ENCODE results near the gene FAT1.

Gene FAT1

GRCh38 chr4:186724058-186724863, 605 bp upstream of the FAT1 start:
- DNase-seq (ENCODE audit: low read depth in 2 of 2): no peak

DNA sequence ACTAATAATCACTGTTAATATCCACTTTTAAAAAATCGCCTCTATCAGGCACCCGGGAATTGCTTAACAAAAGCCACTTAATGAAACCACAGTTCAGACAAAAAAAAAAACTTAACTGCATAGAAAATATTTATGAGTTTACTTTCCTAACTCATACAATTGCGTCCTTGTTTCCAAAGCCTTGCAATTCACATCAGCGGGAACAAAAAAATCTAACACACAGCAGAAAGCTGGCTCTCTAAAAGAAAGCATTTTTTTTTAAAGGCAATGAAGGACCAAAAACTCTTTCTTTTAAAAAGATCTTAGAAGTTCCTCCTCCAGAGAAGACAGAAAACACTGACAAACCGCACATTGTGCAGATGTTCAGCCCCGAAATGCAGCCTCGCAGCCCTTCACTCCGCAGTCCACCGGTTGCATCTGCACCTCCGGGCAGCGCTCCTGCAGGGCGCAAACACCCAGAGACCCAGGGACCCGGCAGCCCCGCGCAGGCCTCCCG, 812 bp downstream of the FAT1 start:
- DNase-seq (ENCODE audit: low read depth in 2 of 2): no peak

GRCh38 chr4:186719925-186720694, 3.5 kb downstream of the FAT1 start:
- DNase-seq (ENCODE audit: low read depth in 2 of 2): no peak

DNA sequence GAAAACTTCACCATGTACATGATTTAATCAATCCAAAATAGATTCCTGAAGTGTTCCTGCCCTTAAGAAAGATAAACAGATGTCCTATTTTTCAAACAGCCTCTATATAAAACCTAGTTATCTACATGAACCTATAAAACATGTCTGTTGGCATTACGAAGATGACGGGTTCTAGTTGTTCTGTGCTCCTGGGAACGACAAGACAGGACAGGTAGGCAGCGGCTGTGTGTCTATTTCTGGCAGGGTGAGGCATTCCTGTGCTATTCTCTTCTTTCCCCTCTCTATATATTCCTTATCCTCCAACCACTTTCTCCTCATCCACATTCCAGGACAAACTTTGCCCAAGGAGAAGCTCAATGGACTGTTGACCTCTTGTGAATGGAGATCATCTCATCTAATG, 6.1 kb downstream of the FAT1 start:
- no peak for DNase-seq (ENCODE audit: low read depth in 2 of 2)

DNA sequence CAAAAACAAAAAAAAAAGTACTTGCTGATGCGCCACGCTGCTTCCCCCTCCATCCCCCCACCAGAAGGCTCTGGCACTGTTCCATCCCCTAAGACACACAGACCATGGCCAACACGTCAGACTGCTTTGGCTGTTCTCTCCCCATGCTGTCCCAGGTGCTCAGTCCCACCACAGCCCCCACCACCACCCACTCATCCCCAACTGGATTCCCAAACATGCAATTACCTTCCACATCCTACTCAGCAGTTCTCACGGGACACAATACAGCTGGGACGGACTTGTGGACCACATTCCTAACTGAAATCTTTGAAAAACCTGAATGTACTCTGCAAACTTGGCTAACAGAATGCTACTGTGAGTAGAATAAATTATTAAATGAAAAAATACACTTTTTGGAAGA, 8.6 kb downstream of the FAT1 start:
- DNase-seq (ENCODE audit: low read depth in 2 of 2): no peak

GRCh38 chr4:186714006-186714675, 9.5 kb downstream of the FAT1 start:
- no peak for DNase-seq (ENCODE audit: low read depth in 2 of 2)

DNA sequence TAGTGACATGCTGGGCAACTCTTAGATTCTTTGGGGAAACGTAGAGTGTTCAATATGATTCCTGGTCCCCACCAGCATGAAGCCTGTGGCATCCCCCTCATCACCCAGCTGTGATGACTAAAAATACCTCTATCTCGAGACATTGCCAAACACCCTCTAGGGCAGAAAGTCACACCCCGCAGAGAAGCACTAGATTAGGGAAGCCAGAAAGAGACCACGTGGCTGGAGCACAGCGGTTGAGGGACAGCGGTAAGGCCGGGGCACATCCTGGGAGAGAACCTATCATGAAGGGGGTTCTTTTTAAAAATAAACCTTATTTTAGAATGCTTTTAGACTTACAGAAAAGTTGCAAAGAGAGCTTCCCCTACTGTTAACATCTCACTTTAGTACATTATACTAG, 11.0 kb downstream of the FAT1 start:
- DNase-seq (ENCODE audit: low read depth in 2 of 2): no peak

DNA sequence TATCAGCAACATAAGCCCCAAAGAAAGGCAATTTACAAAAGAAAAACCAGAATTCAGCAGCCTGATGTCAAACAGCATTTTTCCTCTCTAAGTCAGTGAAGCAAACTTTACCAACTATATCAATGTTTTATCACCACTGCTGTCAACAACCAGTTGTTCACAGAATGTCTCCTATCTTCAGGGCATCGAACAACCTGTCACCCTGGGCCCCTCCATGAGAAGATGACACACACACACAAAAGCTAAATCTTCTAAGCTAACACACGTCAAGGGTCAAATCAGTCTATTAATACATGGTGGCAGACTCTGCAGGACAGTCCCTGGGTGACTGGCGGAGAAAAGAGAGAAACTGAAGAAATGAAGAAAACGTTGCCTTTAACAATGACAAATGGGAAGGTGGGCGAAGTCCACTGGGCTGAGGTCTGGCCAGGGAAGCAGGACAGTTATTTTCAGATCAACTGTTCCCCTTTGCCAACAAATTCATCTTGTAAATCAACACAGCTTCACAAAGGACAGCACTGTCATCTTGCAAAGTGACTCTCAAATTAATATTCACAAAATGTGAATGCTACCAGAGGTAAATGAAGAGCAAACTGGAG, 13.0 kb downstream of the FAT1 start:
- DNase-seq (ENCODE audit: low read depth in 2 of 2): no peak

GRCh38 chr4:186709517-186709916, 14.1 kb downstream of the FAT1 start:
- no peak for DNase-seq (ENCODE audit: low read depth in 2 of 2)

GRCh38 chr4:186708554-186708953, 15.1 kb downstream of the FAT1 start:
- no peak for DNase-seq (ENCODE audit: low read depth in 2 of 2)

GRCh38 chr4:186707996-186708395, 15.7 kb downstream of the FAT1 start:
- no peak for DNase-seq (ENCODE audit: low read depth in 2 of 2)

GRCh38 chr4:186707574-186707973, 16.1 kb downstream of the FAT1 start:
- DNase-seq (ENCODE audit: low read depth in 2 of 2): no peak

- no peak for DNase-seq (ENCODE audit: low read depth in 2 of 2)
These were observed 19.6 kb downstream of the FAT1 start for GRCh38 chr4:186704057-186704456.

- DNase-seq (ENCODE audit: low read depth in 2 of 2): no peak
These were observed 20.1 kb downstream of the FAT1 start for GRCh38 chr4:186703510-186703909.

GRCh38 chr4:186702940-186703339, 20.7 kb downstream of the FAT1 start:
- no peak for DNase-seq (ENCODE audit: low read depth in 2 of 2)

GRCh38 chr4:186702297-186702696, 21.4 kb downstream of the FAT1 start:
- no peak for DNase-seq (ENCODE audit: low read depth in 2 of 2)

- no peak for DNase-seq (ENCODE audit: low read depth in 2 of 2)
These were observed 21.9 kb downstream of the FAT1 start for GRCh38 chr4:186701788-186702187.

- no peak for DNase-seq (ENCODE audit: low read depth in 2 of 2)
These were observed 22.4 kb downstream of the FAT1 start for GRCh38 chr4:186701273-186701672.

DNA sequence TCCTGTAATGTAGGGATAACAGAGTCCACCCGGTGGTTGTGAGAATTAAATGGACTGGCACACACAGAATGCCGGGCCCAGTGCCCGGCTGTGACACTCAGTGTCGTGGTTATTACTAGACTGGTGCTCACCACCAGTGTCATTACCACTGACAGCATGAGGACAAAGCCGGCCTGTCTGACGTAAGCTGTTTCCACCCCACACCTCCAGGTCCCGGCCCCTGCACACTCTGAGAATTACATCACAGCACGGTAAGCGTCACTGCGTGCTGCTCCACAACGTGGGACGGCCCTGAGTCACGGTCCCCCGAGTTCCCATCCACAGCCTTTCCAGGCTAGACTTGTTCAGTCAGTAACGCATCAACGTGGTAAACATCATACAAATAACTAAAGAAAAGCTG, 22.9 kb downstream of the FAT1 start:
- DNase-seq (ENCODE audit: low read depth in 2 of 2): no peak

DNA sequence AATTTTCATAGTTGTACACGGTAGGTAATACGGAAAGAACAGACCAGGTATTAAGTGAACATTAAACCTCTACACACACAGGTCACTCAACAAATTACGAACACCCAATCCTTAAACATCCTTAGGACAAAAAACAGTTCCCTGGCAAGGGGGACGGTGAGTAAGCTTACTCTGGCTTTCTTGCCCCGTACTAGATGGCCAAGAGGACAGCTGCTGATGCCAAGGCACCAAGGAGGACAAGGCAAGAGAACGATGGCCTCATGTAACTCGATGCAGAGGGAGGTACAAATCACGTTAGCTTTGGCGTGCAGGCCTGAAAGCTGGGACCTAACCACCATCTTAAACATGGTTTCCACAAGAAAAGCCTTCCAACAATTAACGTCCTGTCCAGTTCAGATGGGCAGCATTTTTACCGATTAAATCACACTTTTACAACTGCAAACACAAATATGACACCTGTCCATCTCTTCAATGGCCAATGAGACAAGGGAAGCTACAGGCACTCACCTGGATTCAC, 23.7 kb downstream of the FAT1 start:
- DNase-seq (ENCODE audit: low read depth in 2 of 2): no peak

GRCh38 chr4:186699298-186699697, 24.4 kb downstream of the FAT1 start:
- DNase-seq (ENCODE audit: low read depth in 2 of 2): no peak

DNA sequence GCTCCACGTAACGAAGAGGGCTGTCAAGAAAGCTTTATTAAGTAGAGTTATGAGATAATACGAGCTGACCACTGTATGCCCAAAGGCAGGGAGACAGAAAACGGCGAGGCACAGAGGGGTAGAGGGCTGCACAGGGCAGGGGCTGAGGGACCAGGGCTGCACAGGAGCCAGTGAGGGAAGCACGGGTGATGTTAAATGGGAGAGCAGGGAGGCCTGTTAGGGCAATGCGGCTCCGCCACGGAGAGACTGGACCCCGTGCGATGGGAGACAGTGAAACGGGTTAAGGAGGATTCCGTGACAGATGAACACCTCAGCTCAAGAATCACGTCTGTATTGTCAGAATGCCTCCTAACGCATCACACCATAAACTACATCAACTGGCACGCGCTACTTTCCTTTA, 25.1 kb downstream of the FAT1 start:
- DNase-seq (ENCODE audit: low read depth in 2 of 2): no peak
